Epithelial cell of proximal tubule (primary cell): ENCODE results near the gene RASL12. TPM values are rescaled to one million over a fixed set of nuclear protein-coding genes. Genes with fewer than 3 reads are reported as not detected.

Experiments
- DNase-seq: peaks from one replicate; pipeline ENCODE4 v3.0.0-alpha.2; 2011; ENCODE audit warnings: low read depth
- H3K4me3 ChIP-seq: 2 replicates; pipeline ENCODE4 v1.5.1; 2011; ENCODE audit warnings: low read depth, mild to moderate bottlenecking, low read length
- total RNA-seq: library from RNA; depleted of rRNA; stranded (reverse); fragments of >200 nt; gene quantifications from 2 replicates; pipeline ENCODE4 v1.2.3, GENCODE V29; 2015
- TF ChIP-seq, protein P1 (sequence below): conservative IDR thresholded peaks from 2 replicates; pipeline ENCODE4 v1.5.1; 2012; ENCODE audit warnings: low read depth, mild to moderate bottlenecking, low read length

The RASL12 gene
- total RNA-seq, 1 donor from 2014 or later = not detected

DNA sequence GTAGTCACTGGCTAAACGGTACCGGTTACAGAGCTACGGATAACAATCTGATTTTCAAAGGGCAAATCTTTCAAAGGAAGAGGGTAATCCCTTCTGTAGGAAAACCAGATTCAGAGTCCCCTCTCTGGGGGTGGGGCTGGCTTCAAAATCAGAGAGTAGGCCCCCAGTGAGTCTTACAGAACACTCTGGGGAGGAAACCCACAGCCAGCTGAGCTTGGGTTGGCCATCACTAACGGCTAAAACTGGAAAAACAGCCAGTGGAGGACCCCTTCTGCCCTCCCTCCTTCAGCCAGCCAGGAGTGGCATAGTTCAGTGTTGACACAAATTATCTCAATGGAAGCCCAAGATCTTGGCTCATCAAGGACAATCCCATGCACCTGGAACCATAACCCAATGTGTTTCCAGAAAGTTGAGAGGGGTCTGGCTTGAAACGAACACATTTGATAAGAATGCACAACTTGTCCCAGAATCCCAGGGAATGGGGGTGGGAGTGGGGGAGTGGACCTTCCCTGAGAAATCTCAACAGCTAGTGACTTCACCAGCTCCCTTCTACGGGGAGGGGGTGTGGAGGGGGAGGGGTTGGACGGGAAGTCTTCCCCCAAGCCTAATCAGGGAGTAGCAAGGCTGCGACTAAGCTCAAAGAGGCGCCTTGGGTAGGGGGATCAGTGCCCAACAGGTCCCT, 1.0 kb downstream of the RASL12 start:
- TF ChIP-seq, protein P1, sequence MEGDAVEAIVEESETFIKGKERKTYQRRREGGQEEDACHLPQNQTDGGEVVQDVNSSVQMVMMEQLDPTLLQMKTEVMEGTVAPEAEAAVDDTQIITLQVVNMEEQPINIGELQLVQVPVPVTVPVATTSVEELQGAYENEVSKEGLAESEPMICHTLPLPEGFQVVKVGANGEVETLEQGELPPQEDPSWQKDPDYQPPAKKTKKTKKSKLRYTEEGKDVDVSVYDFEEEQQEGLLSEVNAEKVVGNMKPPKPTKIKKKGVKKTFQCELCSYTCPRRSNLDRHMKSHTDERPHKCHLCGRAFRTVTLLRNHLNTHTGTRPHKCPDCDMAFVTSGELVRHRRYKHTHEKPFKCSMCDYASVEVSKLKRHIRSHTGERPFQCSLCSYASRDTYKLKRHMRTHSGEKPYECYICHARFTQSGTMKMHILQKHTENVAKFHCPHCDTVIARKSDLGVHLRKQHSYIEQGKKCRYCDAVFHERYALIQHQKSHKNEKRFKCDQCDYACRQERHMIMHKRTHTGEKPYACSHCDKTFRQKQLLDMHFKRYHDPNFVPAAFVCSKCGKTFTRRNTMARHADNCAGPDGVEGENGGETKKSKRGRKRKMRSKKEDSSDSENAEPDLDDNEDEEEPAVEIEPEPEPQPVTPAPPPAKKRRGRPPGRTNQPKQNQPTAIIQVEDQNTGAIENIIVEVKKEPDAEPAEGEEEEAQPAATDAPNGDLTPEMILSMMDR = no peak
- DNase-seq = no peak
- no peak overlapping the region for H3K4me3 ChIP-seq

- TF ChIP-seq, protein P1 = no peak
- DNase-seq = no peak
- no peak overlapping the region for H3K4me3 ChIP-seq
These were observed 1.7 kb downstream of the RASL12 start for GRCh38 chr15:65066001-65066634.

- TF ChIP-seq, protein P1 = no peak
- no peak overlapping the region for H3K4me3 ChIP-seq
- DNase-seq = no peak
These were observed 5.1 kb downstream of the RASL12 start for GRCh38 chr15:65062726-65063125.

DNA sequence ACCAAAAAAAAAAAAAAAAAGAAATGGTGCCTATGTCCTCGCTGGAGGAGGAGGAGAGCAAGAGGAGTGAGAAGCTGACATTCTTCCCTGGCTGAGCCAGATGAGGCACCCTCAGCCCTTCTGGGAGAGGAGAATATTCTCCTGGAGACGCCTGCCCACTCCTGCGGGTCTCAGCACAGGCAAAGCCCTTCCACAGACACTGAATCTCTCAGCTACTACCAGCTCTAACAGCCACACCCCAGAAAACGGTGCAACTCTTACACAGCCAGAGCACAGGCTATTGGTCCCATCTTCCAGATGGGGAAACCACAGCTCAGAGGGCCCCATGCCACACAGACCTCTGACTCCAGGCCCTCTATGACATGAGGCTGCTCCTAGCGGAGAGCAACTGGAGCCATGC, 5.7 kb downstream of the RASL12 start:
- DNase-seq = no peak
- TF ChIP-seq, protein P1 = no peak
- no peak overlapping the region for H3K4me3 ChIP-seq

GRCh38 chr15:65060641-65061397, 7.0 kb downstream of the RASL12 start:
- TF ChIP-seq, protein P1 = no peak
- DNase-seq = no peak
- no peak overlapping the region for H3K4me3 ChIP-seq

- TF ChIP-seq, protein P1 = no peak
- DNase-seq = no peak
- H3K4me3 ChIP-seq = no peak overlapping the region
These were observed 7.7 kb downstream of the RASL12 start for GRCh38 chr15:65059931-65060596.
